WTC11 (cell line): ENCODE measurements around the gene SLC25A44. TPM values are rescaled to one million over a fixed set of nuclear protein-coding genes. Genes with fewer than 3 reads are reported as not detected.

ENCODE experiments used
- ATAC-seq: fragments of 200-7000 bp; cut with Tn5 transposase; 2 replicates; pipeline ENCODE4 v1.10.0; 2021; ENCODE audit warnings: mild to moderate bottlenecking, moderate library complexity
- CTCF ChIA-PET: fragments of 300-600 bp; sonication (Branson Sonifier 250); formaldehyde crosslinking; loops from one replicate; lab custom pipeline; 2021; ENCODE audit warnings: antibody characterized with exemption; lab: Charles Lee
- POLR2A ChIA-PET: fragments of 350-600 bp; sonication (Branson Sonifier 250); formaldehyde crosslinking; loops from one replicate; lab custom pipeline; 2021; ENCODE audit warnings: antibody characterized with exemption; lab: Charles Lee
- DNase-seq: peaks from one replicate; pipeline ENCODE4 v3.0.0; 2021; ENCODE audit warnings: low spot score
- H3K27ac Mint-ChIP-seq: 2 replicates; pipeline ENCODE4 v1.8.0; 2021; ENCODE audit warnings: mixed read lengths
- H3K27me3 Mint-ChIP-seq: 2 replicates; pipeline ENCODE4 v1.8.0; 2021; ENCODE audit warnings: low read depth, mild to moderate bottlenecking, moderate library complexity, mixed read lengths
- H3K36me3 Mint-ChIP-seq: 2 replicates; pipeline ENCODE4 v1.8.0; 2021; ENCODE audit warnings: mixed read lengths
- H3K4me1 Mint-ChIP-seq: 2 replicates; pipeline ENCODE4 v1.8.0; 2022; ENCODE audit warnings: mixed read lengths
- H3K4me3 Mint-ChIP-seq: 2 replicates; pipeline ENCODE4 v1.8.0; 2021; ENCODE audit warnings: mild to moderate bottlenecking, moderate library complexity, mixed read lengths
- H3K9me3 Mint-ChIP-seq: 2 replicates; pipeline ENCODE4 v1.8.0; 2021; ENCODE audit warnings: mixed read lengths
- ELF4 ChIP-seq: sonication (generic); formaldehyde crosslinking; IDR thresholded peaks from 2 replicates; pipeline ENCODE4 v1.8.1; 2022; ENCODE audit warnings: low read depth, mild to moderate bottlenecking, moderate library complexity, missing genetic modification reagents
- EMX1 ChIP-seq: fragments of 250-450 bp; sonication (Bioruptor Pico); IDR thresholded peaks from 2 replicates; pipeline ENCODE4 v1.8.0; 2021; ENCODE audit warnings: mild to moderate bottlenecking
- HMGA2 ChIP-seq: fragments of 250-450 bp; sonication (Bioruptor Pico); IDR thresholded peaks from 2 replicates; pipeline ENCODE4 v1.4.0; 2021; ENCODE audit warnings: mild to moderate bottlenecking, moderate library complexity
- IRF2 ChIP-seq: sonication (generic); formaldehyde crosslinking; IDR thresholded peaks from 2 replicates; pipeline ENCODE4 v1.8.0; 2022; ENCODE audit warnings: low read depth, missing genetic modification reagents, borderline replicate concordance
- JAZF1 ChIP-seq: fragments of 250-450 bp; sonication (Bioruptor Pico); IDR thresholded peaks from 2 replicates; pipeline ENCODE4 v1.9.0; 2021; ENCODE audit warnings: moderate library complexity, mild to moderate bottlenecking, inconsistent platforms
- MXD4 ChIP-seq: fragments of 250-450 bp; sonication (Bioruptor Pico); IDR thresholded peaks from 2 replicates; pipeline ENCODE4 v1.8.0; 2021; ENCODE audit warnings: mild to moderate bottlenecking, moderate library complexity, borderline replicate concordance
- NFE2L1 ChIP-seq: sonication (generic); formaldehyde crosslinking; IDR thresholded peaks from 2 replicates; pipeline ENCODE4 v1.8.1; 2023; ENCODE audit warnings: missing genetic modification reagents
- NR1H2 ChIP-seq: sonication (generic); formaldehyde crosslinking; IDR thresholded peaks from 2 replicates; pipeline ENCODE4 v1.9.0; 2021; ENCODE audit warnings: mild to moderate bottlenecking, moderate library complexity, missing genetic modification reagents
- NR3C1 ChIP-seq: sonication (generic); formaldehyde crosslinking; conservative IDR thresholded peaks from 2 replicates; pipeline ENCODE4 v1.8.1; 2023; ENCODE audit warnings: low read depth, mild to moderate bottlenecking, missing genetic modification reagents
- TCF7 ChIP-seq: sonication (generic); formaldehyde crosslinking; IDR thresholded peaks from 2 replicates; pipeline ENCODE4 v1.8.0; 2022; ENCODE audit warnings: mild to moderate bottlenecking, low read depth, missing genetic modification reagents, moderate library complexity
- TP53 ChIP-seq: sonication (generic); formaldehyde crosslinking; IDR thresholded peaks from 2 replicates; pipeline ENCODE4 v1.8.1; 2023; ENCODE audit warnings: mild to moderate bottlenecking, missing genetic modification reagents
- ZNF416 ChIP-seq: fragments of 250-450 bp; sonication (Bioruptor Pico); IDR thresholded peaks from 2 replicates; pipeline ENCODE4 v1.9.0; 2021; ENCODE audit warnings: mild to moderate bottlenecking, inconsistent platforms
- ZNF423 ChIP-seq: fragments of 250-450 bp; sonication (Bioruptor Pico); IDR thresholded peaks from 2 replicates; pipeline ENCODE4 v2.1.2; 2022; ENCODE audit warnings: mild to moderate bottlenecking, moderate library complexity
- total RNA-seq: library from RNA; stranded (reverse); gene quantifications from 3 replicates; pipeline ENCODE4 v1.2.3, GENCODE V29; 2021
- TF ChIP-seq, protein P1 (sequence below): sonication (generic); formaldehyde crosslinking; IDR thresholded peaks from 2 replicates; pipeline ENCODE4 v1.8.1; 2022; ENCODE audit warnings: missing genetic modification reagents, borderline replicate concordance
- TF ChIP-seq, protein P2 (sequence below): sonication (generic); formaldehyde crosslinking; IDR thresholded peaks from 2 replicates; pipeline ENCODE4 v1.8.1; 2022; ENCODE audit warnings: low read depth, mild to moderate bottlenecking, moderate library complexity, missing genetic modification reagents, borderline replicate concordance
- TF ChIP-seq, protein P3 (sequence below): sonication (generic); formaldehyde crosslinking; IDR thresholded peaks from 2 replicates; pipeline ENCODE4 v1.8.0; 2023; ENCODE audit warnings: missing genetic modification reagents, mild to moderate bottlenecking, borderline replicate concordance
- TF ChIP-seq, protein P4 (sequence below): sonication (generic); formaldehyde crosslinking; IDR thresholded peaks from 2 replicates; pipeline ENCODE4 v1.8.1; 2023; ENCODE audit warnings: mild to moderate bottlenecking, missing genetic modification reagents
- TF ChIP-seq, protein P5 (sequence below): fragments of 250-450 bp; sonication (Bioruptor Pico); IDR thresholded peaks from 2 replicates; pipeline ENCODE4 v1.9.0; 2021; ENCODE audit warnings: mild to moderate bottlenecking
- TF ChIP-seq, protein P6 (sequence below): sonication (generic); formaldehyde crosslinking; conservative IDR thresholded peaks from 2 replicates; pipeline ENCODE4 v1.8.1; 2022; ENCODE audit warnings: mild to moderate bottlenecking, missing genetic modification reagents
- TF ChIP-seq, protein P7 (sequence below): sonication (generic); formaldehyde crosslinking; conservative IDR thresholded peaks from 2 replicates; pipeline ENCODE4 v1.8.1; 2023; ENCODE audit warnings: mild to moderate bottlenecking, low read depth, missing genetic modification reagents, moderate library complexity

SLC25A44 gene
- total RNA-seq, 1 experiment from 2014 or later, result 29.1 TPM

DNA sequence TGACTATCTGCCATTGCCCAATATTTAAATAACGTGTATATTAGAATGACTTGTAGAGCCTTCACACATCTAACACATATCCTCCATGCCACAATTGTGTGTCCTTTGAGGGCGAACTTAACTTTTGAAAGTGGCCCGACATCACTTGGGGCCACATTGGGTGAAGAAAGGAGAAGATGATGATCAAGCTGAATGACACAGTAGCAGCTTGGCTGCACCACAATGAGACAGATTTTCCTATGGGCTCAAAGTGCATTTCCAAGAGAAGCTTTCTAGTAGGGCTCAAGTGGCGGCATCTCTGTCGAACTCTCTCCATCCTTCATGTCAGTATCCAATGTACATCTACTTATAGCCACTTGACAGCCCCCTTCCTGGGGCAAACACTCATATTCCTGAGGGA lies 44.3 kb downstream of the SLC25A44 start (continued):
- TF ChIP-seq, protein P1, sequence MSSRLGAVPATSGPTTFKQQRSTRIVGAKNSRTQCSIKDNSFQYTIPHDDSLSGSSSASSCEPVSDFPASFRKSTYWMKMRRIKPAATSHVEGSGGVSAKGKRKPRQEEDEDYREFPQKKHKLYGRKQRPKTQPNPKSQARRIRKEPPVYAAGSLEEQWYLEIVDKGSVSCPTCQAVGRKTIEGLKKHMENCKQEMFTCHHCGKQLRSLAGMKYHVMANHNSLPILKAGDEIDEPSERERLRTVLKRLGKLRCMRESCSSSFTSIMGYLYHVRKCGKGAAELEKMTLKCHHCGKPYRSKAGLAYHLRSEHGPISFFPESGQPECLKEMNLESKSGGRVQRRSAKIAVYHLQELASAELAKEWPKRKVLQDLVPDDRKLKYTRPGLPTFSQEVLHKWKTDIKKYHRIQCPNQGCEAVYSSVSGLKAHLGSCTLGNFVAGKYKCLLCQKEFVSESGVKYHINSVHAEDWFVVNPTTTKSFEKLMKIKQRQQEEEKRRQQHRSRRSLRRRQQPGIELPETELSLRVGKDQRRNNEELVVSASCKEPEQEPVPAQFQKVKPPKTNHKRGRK (CRISPR knock-in tag), result no peak
- no peak for TF ChIP-seq ELF4 (CRISPR knock-in tag)
- TF ChIP-seq, protein P2, sequence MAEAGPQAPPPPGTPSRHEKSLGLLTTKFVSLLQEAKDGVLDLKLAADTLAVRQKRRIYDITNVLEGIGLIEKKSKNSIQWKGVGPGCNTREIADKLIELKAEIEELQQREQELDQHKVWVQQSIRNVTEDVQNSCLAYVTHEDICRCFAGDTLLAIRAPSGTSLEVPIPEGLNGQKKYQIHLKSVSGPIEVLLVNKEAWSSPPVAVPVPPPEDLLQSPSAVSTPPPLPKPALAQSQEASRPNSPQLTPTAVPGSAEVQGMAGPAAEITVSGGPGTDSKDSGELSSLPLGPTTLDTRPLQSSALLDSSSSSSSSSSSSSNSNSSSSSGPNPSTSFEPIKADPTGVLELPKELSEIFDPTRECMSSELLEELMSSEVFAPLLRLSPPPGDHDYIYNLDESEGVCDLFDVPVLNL (CRISPR knock-in tag), result no peak

DNA sequence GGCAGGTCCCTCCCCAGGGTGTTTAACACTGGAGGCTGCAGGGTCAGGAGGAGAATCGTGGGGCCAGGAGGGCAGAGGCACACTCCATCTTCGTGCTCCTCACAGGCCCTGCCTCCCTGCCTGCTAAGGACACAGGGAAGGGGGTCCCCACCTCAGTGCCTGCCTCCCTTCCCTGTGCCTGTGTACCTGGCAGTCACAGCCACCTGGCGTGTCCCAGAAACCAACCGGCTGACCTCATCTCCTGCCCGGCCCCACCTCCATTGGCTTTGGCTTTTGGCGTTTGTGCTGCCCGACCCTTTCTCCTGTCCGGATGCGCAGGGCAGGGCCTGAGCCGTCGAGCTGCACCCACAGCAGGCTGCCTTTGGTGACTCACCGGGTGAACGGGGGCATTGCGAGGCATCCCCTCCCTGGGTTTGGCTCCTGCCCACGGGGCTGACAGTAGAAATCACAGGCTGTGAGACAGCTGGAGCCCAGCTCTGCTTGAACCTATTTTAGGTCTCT lies 47.5 kb downstream of the SLC25A44 start:
- DNase-seq, result no peak
- ChIA-PET CTCF (interaction anchor here (0.8 to 3.9 kb wide), 5 partner anchors 9 to 111 kb away, joined by 3 to 20 read pairs (median 5); no protein-coding TSS in a partner anchor), POLR2A (no interaction called here)
- Mint-ChIP-seq H3K9me3 (no peaks in the 10 kb centered on the region), H3K27ac (no peak overlapping the region), H3K4me3 (no peak overlapping the region), H3K27me3 (peaks cover 4% of the 10 kb centered on the region), H3K36me3 (peaks cover 24% of the 10 kb centered on the region), H3K4me1 (peaks cover 14% of the 10 kb centered on the region)
- TF ChIP-seq, protein P3, sequence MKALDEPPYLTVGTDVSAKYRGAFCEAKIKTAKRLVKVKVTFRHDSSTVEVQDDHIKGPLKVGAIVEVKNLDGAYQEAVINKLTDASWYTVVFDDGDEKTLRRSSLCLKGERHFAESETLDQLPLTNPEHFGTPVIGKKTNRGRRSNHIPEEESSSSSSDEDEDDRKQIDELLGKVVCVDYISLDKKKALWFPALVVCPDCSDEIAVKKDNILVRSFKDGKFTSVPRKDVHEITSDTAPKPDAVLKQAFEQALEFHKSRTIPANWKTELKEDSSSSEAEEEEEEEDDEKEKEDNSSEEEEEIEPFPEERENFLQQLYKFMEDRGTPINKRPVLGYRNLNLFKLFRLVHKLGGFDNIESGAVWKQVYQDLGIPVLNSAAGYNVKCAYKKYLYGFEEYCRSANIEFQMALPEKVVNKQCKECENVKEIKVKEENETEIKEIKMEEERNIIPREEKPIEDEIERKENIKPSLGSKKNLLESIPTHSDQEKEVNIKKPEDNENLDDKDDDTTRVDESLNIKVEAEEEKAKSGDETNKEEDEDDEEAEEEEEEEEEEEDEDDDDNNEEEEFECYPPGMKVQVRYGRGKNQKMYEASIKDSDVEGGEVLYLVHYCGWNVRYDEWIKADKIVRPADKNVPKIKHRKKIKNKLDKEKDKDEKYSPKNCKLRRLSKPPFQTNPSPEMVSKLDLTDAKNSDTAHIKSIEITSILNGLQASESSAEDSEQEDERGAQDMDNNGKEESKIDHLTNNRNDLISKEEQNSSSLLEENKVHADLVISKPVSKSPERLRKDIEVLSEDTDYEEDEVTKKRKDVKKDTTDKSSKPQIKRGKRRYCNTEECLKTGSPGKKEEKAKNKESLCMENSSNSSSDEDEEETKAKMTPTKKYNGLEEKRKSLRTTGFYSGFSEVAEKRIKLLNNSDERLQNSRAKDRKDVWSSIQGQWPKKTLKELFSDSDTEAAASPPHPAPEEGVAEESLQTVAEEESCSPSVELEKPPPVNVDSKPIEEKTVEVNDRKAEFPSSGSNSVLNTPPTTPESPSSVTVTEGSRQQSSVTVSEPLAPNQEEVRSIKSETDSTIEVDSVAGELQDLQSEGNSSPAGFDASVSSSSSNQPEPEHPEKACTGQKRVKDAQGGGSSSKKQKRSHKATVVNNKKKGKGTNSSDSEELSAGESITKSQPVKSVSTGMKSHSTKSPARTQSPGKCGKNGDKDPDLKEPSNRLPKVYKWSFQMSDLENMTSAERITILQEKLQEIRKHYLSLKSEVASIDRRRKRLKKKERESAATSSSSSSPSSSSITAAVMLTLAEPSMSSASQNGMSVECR (CRISPR knock-in tag), result no peak
- no peak for TF ChIP-seq TP53
- no peak for TF ChIP-seq NR3C1 (CRISPR knock-in tag)
- TF ChIP-seq HMGA2, result no peak
- TF ChIP-seq MXD4 (CRISPR knock-in tag), result no peak
- TF ChIP-seq, protein P1 (CRISPR knock-in tag), result no peak
- no peak for TF ChIP-seq NR1H2 (CRISPR knock-in tag)
- TF ChIP-seq, protein P4, sequence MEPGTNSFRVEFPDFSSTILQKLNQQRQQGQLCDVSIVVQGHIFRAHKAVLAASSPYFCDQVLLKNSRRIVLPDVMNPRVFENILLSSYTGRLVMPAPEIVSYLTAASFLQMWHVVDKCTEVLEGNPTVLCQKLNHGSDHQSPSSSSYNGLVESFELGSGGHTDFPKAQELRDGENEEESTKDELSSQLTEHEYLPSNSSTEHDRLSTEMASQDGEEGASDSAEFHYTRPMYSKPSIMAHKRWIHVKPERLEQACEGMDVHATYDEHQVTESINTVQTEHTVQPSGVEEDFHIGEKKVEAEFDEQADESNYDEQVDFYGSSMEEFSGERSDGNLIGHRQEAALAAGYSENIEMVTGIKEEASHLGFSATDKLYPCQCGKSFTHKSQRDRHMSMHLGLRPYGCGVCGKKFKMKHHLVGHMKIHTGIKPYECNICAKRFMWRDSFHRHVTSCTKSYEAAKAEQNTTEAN (CRISPR knock-in tag), result no peak
- no peak for TF ChIP-seq JAZF1 (CRISPR knock-in tag)
- TF ChIP-seq, protein P5, sequence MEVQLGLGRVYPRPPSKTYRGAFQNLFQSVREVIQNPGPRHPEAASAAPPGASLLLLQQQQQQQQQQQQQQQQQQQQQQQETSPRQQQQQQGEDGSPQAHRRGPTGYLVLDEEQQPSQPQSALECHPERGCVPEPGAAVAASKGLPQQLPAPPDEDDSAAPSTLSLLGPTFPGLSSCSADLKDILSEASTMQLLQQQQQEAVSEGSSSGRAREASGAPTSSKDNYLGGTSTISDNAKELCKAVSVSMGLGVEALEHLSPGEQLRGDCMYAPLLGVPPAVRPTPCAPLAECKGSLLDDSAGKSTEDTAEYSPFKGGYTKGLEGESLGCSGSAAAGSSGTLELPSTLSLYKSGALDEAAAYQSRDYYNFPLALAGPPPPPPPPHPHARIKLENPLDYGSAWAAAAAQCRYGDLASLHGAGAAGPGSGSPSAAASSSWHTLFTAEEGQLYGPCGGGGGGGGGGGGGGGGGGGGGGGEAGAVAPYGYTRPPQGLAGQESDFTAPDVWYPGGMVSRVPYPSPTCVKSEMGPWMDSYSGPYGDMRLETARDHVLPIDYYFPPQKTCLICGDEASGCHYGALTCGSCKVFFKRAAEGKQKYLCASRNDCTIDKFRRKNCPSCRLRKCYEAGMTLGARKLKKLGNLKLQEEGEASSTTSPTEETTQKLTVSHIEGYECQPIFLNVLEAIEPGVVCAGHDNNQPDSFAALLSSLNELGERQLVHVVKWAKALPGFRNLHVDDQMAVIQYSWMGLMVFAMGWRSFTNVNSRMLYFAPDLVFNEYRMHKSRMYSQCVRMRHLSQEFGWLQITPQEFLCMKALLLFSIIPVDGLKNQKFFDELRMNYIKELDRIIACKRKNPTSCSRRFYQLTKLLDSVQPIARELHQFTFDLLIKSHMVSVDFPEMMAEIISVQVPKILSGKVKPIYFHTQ (CRISPR knock-in tag), result no peak
- TF ChIP-seq IRF2 (CRISPR knock-in tag), result no peak
- TF ChIP-seq, protein P6, sequence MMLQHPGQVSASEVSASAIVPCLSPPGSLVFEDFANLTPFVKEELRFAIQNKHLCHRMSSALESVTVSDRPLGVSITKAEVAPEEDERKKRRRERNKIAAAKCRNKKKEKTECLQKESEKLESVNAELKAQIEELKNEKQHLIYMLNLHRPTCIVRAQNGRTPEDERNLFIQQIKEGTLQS, result no peak
- no peak for TF ChIP-seq TCF7 (CRISPR knock-in tag)
- no peak for TF ChIP-seq NFE2L1 (CRISPR knock-in tag)
- no peak for TF ChIP-seq ZNF423 (CRISPR knock-in tag)
- TF ChIP-seq ZNF416 (CRISPR knock-in tag), result no peak
- no peak for TF ChIP-seq EMX1 (CRISPR knock-in tag)
- TF ChIP-seq, protein P7, sequence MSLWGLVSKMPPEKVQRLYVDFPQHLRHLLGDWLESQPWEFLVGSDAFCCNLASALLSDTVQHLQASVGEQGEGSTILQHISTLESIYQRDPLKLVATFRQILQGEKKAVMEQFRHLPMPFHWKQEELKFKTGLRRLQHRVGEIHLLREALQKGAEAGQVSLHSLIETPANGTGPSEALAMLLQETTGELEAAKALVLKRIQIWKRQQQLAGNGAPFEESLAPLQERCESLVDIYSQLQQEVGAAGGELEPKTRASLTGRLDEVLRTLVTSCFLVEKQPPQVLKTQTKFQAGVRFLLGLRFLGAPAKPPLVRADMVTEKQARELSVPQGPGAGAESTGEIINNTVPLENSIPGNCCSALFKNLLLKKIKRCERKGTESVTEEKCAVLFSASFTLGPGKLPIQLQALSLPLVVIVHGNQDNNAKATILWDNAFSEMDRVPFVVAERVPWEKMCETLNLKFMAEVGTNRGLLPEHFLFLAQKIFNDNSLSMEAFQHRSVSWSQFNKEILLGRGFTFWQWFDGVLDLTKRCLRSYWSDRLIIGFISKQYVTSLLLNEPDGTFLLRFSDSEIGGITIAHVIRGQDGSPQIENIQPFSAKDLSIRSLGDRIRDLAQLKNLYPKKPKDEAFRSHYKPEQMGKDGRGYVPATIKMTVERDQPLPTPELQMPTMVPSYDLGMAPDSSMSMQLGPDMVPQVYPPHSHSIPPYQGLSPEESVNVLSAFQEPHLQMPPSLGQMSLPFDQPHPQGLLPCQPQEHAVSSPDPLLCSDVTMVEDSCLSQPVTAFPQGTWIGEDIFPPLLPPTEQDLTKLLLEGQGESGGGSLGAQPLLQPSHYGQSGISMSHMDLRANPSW (CRISPR knock-in tag), result no peak
- no peak for ATAC-seq
